Measurements from ENCODE around the gene ZSWIM7. TPM values are rescaled to one million over a fixed set of nuclear protein-coding genes. Genes with fewer than 3 reads are reported as not detected.
A peak's percentile ranks its signal among the peaks of the same experiment; 100 is the strongest.

Gene ZSWIM7
- total RNA-seq, 1 experiment from 2014 or later: 17.2 TPM

DNA sequence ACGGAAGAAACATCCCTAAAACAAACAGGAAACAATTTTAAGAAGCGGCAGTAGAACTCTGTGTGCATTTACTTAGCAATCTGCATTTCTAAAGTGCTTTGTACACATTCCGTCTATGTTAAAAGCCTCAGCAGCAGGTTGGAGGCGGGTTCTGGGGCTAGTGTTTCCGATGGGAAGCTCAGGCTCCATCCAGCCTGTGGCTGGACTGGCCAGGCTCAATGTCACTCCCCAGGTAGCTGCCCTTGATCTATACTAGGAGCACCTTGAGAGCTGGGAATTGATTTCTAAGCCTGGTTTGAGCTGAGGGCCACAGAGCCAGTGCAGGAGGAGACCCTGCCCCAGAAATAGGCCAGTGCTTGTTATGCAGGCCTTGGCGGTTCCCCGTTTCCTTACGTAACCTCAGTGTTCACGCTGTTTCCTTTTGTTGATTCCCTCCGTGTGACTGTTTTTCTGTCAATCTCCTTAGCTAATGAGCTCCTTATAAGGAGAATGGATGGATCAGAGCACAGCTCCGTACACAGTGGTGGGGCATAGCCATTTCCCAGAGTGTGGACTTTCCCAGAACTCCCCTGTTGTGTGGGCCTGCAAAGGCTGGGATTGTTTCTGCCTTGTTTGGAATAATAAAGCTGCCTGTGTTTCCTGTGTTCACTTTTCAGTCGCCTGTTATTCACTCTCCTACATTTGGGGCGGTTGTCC, 33.2 kb downstream of the ZSWIM7 start:
- in situ Hi-C loops (cut with HindIII; ENCODE audit: low sequenced_read_pairs): no loop called here
- peak; percentile 21 for DNase-seq (ENCODE audit: low spot score)

DNA sequence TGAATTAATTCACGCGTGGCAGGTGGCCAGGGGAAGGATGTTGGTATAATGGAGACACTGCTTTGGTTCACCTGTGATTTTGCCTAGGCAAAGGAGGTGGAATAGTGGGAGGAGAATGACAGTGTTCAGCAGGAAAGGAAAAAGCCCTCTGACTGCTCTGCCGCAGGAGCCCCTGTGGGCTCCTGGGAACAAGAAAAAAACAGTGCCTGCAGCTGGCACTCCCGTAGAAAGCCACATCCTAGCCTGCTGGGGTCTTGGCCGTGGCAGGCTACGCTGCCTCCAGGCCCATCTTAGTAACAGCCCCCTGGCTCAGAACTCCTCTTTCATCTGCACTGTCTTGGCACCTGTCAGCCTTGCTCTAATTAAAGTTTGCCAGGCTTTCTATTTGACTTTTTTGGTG, 34.0 kb downstream of the ZSWIM7 start:
- in situ Hi-C loops (cut with HindIII; ENCODE audit: low sequenced_read_pairs): no loop called here
- DNase-seq (ENCODE audit: low spot score): no peak

DNA sequence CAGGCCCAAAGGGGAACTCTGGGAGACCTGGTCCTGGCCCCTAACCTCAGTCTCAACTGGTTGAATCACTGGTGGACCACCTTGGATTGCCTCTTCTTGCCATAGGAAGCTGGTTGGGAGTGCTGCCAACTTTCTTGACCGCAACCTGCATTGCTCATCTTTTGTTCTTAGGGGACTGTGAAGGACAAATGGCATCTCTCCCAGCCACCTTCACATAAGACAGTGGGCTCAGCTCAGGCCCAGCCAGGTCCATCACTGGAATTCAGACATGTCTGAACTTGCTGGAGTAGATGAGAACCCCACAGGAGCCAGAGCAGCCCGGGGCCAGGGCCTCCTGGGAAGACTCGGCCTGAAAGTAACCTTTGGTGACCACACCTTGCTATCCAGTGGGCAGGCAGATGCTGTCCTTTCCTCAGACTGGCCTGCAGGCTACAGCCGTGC, 35.8 kb downstream of the ZSWIM7 start:
- no peak for DNase-seq (ENCODE audit: low spot score)
- in situ Hi-C loops (cut with HindIII; ENCODE audit: low sequenced_read_pairs): no loop called here

DNA sequence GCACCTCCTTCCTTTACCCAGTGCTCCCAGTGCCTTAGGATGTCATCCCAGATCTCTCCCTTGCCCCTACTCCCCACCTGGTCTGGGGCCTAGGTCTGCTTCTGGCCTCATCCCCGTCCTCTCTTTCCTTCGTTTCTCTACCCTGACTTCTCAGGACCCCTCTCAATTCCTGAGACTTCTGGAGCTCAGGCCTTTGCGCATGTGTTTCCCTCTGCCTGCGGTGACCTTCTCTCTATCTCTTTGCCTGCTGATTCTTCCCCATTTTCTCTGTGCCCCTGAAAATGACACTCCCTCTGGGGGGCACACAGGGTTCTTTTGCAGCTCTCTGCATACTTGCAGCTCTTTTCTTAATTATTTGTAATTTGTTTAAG, 41.0 kb downstream of the ZSWIM7 start:
- in situ Hi-C loops (cut with HindIII; ENCODE audit: low sequenced_read_pairs): no loop called here
- no peak for DNase-seq (ENCODE audit: low spot score)

DNA sequence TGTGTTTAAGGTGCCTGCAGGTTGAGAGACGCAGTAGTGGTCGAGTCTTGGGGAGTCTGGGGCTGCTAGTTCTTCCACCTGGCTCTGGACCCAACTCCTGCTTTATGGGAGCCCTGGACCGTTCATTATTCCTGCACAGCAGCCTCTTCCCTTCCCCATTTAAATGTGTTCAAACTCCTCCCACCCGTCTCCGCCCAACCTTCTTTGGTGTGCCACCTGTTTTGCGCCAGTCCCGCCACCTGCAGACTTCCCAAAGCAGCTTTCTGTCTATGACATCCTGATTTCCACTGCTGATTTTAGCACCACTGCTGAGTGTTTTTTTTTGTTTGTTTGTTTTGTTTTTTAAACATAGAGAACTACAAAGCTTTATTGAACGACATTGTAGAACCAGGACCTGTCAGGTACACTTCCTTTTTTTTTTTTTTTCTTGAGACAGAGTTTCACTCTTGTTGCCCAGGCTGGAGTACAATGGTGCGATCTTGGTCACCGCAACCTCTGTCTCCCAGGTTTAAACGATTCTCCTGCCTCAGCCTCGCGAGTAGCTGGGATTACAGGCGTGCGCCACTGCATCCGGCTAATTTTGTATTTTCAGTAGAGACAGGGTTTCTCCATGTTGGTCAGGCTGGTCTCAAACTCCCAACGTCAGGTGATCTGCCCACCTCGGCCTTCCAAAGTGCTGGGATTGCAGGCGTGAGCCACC, 41.7 kb downstream of the ZSWIM7 start:
- in situ Hi-C loops (cut with HindIII; ENCODE audit: low sequenced_read_pairs): no loop called here
- DNase-seq (ENCODE audit: low spot score): no peak

DNA sequence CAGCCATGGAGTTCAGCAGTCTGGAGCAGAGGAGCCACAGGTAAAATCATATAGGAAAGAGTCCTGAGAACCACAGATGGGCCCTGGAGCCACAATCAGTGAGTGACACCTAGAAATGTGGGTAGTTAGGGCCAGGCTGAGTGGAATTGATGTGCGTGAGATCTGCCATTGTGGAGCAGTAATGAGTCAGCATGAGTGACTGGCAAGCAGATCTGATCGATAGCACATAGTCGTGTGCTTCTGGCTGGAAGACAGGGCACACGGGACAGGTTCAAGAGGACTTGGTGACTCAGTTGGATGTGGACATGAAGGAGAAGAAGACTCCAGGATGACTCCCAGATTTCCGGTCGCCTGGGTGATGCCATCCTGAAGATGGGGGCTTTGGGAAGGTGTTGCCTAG, 42.3 kb downstream of the ZSWIM7 start:
- DNase-seq (ENCODE audit: low spot score): no peak
- in situ Hi-C loops (cut with HindIII; ENCODE audit: low sequenced_read_pairs): no loop called here

DNA sequence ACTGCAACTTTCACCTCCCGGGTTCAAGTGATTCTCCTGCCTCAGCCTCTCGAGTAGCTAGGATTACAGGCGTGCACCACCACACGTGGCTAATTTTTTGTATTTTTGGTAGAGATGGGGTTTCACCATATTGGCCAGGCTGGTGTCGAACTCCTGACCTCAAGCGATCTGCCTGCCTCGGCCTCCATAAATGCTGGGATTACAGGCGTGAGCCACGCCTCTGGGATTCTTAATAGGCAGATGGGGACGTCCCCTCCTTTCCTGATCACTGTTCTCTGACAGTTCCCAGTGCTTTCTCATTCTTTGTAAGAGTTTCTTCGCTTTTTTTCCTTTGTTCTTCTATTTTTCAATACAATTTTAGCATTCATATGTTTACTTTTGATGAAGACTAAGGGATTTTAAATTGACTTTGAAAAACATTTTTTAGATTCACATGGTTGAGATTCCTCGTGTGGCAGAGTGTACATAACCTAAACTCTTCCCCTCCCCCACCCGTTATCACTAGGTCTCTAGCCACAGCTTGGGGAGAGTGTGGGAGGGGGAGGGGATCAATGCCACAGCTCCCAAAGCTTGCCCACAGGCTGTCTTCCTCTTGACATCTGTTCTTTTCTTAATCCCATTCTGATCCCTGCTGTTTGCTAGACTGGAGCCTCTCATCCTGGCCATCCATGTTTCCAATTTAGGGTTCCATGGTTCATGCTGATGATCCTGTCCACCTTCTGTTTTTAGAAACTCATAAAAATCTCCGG, 43.5 kb downstream of the ZSWIM7 start:
- in situ Hi-C loops (cut with HindIII; ENCODE audit: low sequenced_read_pairs): no loop called here
- DNase-seq (ENCODE audit: low spot score): no peak

DNA sequence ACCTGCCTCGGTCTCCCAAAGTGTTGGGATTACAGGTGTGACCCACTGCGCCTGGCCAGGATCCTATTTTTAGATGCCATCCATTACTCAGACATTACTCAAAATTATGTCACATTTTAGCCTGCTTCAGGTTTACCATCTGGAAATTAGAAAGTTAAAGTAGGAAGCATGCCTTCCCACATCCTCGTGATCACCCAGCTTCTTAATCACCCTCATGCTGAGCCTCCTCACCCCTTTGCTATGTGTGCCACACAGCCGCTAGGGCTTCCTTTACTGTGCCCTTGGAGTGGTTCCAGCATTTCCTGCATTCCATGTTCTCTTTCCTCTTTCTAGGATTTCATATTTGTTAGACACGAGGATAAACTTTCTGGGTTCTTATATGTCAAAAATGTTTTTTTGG, 45.3 kb downstream of the ZSWIM7 start:
- no peak for DNase-seq (ENCODE audit: low spot score)
- in situ Hi-C loops (cut with HindIII; ENCODE audit: low sequenced_read_pairs): no loop called here

DNA sequence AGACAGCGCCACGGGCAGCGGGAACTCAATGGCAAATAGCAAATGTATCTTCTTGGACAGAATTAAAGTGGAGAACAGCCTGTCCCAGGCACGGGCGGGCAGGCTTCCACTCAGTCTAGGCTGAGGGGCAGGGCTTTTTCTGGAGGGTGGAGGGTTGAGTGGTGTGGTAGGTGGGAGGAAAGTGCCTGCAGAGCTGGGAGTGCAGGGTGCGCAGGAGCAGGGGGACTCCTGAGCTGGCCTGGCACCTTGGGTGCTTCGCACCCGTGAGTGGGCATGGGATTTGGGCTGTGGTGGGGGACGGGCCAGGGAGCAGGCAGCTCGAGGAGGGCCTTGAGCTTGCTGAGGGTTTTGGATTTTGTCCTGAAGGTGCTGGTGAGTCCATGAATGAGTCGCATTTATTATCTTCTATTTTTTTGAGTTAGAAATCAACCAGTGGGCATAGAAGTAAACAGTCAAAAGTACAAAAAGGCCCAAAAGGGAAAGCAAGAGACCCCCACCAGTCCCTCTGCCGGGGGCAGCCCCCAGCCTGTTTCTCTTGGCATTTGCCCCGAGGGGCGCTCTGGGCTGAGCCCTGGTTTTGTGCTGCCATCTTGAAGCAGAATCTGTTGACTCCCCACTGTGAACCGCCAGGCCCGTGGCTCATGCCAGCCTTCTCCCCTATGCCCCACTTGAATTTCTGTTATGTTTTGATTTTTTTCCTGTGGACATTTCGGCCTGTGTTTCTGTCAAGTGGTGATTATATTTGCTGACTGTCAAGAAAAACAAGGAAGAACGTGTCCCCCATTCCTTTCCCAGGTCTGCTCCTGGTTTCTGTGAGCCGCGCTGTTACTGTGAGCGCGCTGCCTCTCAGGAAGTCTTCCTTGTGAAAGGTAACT, 46.4 kb downstream of the ZSWIM7 start:
- in situ Hi-C loops (cut with HindIII; ENCODE audit: low sequenced_read_pairs): no loop called here
- DNase-seq (ENCODE audit: low spot score): no peak

DNA sequence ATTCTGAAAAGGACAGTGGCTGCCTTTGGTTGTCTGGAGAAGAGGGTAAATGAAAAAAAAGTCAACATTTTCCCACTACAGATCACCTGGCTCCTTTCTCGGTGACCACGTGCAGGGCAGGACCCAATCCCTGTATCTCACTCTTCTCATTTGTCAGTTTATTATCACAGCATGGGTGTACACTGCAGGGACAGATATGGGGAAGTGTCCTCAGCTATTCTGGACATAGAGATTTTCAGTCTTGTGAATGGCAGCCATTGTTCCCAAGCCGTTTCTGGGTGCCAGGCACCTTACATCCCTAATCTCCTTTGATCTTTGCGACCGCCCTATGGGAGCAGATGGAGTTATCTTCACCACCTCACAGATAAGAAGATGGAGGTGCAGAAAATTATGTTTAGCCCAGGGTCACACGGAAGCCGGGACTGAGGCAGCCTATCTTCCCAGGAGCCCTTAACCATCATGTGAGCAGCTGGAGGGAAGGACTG, 47.4 kb downstream of the ZSWIM7 start:
- in situ Hi-C loops (cut with HindIII; ENCODE audit: low sequenced_read_pairs): no loop called here
- no peak for DNase-seq (ENCODE audit: low spot score)

DNA sequence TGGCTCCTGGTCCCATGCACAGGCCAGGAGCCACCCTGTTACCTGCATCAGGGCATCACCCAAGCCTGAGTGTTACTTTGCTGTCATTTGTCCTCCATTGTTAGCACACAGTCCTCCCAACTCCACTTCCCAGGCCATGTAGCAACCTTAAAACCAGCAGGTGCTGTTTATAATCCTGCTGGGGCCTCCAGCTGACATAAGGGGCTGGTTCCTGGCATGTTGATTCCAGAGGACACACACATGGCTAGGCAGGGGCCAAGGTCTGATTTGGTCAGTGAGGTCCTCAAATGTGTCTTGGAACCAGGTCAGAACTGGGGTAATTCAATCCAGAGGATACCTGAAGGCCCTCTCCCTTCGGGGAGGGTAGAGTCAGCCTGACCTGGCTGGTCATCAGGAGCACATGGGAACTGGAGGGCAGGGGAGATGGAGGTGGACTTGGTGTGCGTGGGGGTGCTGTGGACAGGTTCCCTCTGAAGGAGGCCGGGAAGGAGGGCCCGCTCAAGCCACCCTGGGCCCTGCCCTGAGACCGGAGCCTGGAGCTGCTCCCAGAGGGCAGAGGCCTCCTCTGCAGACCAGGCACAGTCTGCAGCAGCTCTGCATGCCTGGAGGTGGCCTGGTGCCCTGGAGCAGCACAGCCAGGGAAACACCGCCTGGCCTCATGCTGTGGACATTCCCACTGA, 48.0 kb downstream of the ZSWIM7 start:
- DNase-seq (ENCODE audit: low spot score): no peak
- in situ Hi-C loops (cut with HindIII; ENCODE audit: low sequenced_read_pairs): no loop called here

DNA sequence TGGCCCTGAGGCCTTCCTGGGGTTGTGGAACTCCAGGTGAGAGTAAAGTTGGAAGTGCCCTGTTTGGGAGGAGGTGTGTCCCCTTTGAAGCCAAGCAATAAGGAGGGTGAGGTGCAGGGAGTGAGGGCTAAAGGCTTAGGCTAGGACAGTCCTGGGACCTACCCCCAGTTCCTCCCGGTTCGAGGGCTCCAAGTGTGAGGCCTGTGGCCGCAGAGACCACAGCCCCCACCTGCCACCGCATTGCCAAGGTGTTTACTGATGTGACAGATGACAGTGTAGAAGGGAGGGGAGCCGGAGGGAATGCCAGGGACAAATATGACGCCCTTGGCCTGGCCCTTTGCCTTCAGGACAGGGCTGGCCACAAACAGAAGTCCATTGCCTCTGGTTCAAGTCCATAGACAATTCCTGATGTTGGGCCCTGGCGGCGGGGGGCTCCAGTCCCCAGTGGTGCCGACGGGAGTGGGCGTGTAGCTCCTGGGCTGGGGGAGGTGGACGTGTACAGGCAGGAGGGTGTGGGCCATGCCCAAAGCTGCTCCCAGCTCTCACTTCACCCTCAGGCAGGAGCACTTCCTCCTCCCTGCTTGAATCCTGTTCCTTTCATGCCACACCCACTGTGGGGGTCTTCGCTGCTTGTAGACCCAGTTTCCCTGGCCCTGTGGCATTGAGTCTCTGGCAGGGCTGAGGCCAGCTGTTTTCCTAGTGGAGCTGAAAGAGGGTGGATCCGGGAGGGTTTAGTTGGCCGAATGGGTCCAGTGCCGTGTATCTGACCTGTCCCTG, 51.3 kb downstream of the ZSWIM7 start:
- in situ Hi-C loops (cut with HindIII; ENCODE audit: low sequenced_read_pairs): no loop called here
- DNase-seq (ENCODE audit: low spot score): no peak

DNA sequence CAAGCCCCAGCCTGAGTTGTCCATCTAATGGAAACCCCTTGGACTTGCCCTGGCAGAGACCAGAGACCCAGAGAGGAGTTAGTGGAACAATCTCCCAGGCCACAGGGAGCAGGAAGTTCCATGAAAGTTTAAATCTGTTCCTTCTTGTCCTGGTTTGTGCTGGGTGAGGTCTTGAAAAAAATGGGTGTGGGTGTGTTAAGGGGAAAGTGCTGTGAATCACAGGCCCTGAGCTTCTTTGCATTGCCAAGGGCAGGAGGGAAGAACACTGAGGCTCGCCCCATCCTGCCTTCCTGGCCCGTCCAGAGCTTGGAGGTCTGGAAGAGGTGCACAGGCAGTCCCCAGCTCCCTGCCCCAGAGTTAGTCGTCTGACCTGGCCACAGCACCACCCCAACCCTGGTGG, 52.2 kb downstream of the ZSWIM7 start:
- in situ Hi-C loops (cut with HindIII; ENCODE audit: low sequenced_read_pairs): no loop called here
- no peak for DNase-seq (ENCODE audit: low spot score)

DNA sequence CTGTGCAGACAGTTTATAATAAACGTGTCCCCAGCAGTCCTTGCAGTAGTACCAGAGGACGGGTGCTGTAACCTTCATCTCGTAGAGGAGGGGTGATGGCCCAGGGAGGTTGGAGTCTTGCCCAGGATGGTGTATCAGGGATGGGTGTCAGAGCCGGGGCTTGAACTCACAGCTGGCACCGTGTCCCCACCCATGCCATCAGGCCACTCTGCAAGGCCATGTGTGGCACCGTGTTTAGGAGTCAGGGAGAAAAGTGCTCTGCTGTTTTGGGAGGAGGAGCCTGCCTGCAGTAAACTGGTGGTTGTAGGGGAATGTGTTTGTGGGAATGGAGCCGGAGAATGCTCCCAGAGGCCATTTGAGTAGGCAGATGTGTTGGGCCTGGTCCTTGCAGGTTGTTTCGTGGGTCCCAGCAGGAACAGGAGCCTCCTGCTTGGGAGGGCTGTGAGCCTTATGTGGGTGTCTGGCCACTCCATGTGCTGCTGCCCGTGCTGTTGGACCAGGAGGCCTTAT, 52.8 kb downstream of the ZSWIM7 start:
- in situ Hi-C loops (cut with HindIII; ENCODE audit: low sequenced_read_pairs): no loop called here
- no peak for DNase-seq (ENCODE audit: low spot score)

DNA sequence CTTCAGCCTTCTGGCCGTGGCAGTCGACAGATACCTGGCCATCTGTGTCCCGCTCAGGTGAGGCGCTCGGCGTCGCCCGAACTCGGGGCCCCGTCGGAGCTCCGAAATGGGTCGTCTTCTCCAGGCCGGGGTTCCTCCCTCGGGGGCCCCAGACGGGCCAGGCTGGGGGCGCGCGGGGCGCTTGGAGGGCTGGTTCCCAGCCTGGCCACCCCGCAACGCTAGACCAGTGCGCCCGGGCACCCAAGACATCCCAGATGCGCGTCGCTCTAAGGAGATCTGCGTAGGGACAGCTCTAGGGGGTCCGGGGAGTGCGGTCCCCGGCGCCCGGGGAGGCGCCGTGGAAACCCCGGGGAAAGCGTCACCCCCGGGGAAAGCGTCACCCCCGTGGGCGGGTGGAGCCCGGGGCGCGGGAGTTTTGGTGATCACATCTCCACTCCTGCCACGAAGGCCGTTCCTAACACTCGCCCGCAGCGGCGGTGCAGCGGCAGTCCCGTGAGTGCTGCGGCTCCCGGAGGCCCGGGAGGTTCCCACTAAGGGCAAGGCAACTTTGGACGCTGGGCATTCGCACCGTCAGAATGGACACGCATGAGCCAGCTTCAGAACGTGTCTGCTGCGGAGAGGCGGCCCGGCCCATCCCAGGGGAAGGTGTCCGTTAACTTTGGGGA, 53.8 kb downstream of the ZSWIM7 start:
- DNase-seq (ENCODE audit: low spot score): no peak
- in situ Hi-C loops (cut with HindIII; ENCODE audit: low sequenced_read_pairs): no loop called here

DNA sequence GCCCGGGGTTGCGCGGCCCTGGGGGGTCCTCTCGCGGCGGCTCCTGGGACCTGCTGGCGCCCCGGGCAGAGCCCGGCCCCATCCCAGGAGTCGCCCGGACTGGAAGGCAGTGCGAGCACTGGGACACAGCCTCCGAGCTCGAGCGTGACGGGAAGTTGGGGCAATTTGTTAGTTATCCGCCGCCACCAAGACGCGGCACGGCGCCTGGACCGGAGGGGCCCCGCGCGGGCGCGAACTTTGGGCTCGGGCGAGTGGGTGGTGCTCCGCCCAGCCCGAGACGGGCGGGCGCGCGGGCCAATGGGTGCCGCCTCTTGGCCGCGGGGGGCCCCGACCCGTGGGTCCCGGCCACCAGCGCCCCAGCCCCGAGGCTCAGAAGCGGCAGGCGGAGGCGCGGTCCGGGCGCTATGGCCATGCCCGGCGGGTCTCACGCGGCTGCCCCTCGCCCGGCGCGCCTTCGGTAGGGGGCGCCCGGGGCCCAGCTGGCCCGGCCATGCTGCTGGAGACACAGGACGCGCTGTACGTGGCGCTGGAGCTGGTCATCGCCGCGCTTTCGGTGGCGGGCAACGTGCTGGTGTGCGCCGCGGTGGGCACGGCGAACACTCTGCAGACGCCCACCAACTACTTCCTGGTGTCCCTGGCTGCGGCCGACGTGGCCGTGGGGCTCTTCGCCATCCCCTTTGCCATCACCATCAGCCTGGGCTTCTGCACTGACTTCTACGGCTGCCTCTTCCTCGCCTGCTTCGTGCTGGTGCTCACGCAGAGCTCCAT, 54.6 kb downstream of the ZSWIM7 start, which contains the start of gene ADORA2B:
Gene ADORA2B (plus strand): TSS at position 372 of the 768 bp plus-strand sequence. CDS start 119 bp downstream, at position 491.
- in situ Hi-C loops (cut with HindIII; ENCODE audit: low sequenced_read_pairs): no loop called here
- DNase-seq (ENCODE audit: low spot score): peak; percentile 19
